PC-9 (cell line): Measurements from ENCODE around the gene ABCG4.

Experiments
- CTCF ChIP-seq: fragments of 200-600 bp; sonication (generic); conservative IDR thresholded peaks from 2 replicates; pipeline ENCODE4 v1.6.1; 2017; ENCODE audit warnings: mixed run types, antibody characterized with exemption, mild to moderate bottlenecking, moderate library complexity
- EZH2 ChIP-seq: fragments of 200-600 bp; sonication (generic); IDR thresholded peaks from 2 replicates; pipeline ENCODE4 v1.8.0; 2017; ENCODE audit warnings: antibody characterized with exemption, low read depth

- no peak for TF ChIP-seq CTCF
- TF ChIP-seq EZH2: no peak
Measured at GRCh38 chr11:119205080-119205479, 56.2 kb downstream of the ABCG4 start.
